Measurements from ENCODE around the gene CAMK2D.
"Not testable (repeated sequence)": the region's sequence is repeated elsewhere in the genome, so short reads cannot be mapped to it uniquely, and the experiment has no call there.

CAMK2D gene

GRCh38 chr4:113761620-113762185 is at the start of gene CAMK2D:
Gene CAMK2D (minus strand): TSS chr4:113761738. CDS start chr4:113761068, 670 bp downstream.
- peak; percentile 90 for DNase-seq (ENCODE audit: low read depth)

- peak; percentile 69 for DNase-seq (ENCODE audit: low read depth)
Measured at GRCh38 chr4:113810906-113811305, 49.4 kb upstream of the CAMK2D start.

DNA sequence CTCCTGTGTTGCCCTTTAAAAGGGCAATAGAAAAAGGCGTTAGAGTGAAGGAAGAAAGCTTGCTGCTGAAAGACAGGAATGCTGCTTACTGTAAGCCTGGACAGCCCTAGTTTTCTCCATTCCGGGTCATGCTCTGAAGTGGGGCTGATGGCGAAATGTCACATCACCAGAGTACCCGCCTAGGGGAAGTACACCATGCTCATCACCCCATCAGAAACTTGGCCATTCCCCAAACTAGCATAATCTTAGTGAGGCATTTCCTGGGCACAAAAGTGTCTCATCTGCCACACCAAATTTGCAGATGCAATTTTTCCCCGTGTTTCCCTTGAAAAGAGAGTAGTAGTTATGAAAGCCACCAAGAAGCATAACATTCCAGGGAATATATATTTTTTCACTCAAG is 47.8 kb upstream of the CAMK2D start:
- DNase-seq (ENCODE audit: low read depth): no peak

DNA sequence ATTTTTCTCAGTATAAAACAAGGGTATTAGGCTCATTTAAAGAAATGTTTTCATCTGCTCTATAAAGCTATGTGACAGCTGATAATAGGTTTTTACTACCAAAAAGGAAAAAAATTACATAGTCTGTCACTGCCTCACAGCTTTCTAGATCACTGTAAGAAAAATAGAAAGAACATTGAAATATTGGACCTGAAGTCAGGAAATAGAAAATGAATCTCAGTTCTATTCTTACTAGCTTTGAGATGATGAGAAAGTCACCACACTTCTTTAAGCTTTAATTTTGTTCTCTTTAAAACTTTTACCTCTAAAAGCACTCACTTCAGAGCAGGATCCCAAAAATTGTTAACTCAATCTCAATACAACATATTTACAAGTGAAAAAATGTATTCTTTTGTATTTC is 45.3 kb upstream of the CAMK2D start:
- DNase-seq (ENCODE audit: low read depth): no peak

DNA sequence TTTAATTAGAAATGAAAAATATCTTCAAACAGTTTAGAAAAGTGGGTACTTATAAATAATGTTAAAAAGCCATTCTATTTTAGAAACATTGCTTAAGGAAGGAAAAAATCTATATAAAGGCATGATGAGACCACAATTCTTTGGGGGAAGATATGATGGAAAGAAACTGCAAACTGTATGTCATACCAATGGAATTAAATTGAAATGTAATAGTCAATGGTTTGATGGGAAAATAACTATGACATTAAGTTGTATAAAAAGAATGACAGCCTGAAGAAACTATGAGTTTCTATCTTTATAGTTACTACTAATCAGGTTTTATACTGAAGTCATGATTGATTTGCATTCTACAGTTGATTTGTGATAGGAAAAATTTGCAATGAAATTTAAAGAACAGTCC is 40.3 kb upstream of the CAMK2D start:
- DNase-seq (ENCODE audit: low read depth): no peak

DNA sequence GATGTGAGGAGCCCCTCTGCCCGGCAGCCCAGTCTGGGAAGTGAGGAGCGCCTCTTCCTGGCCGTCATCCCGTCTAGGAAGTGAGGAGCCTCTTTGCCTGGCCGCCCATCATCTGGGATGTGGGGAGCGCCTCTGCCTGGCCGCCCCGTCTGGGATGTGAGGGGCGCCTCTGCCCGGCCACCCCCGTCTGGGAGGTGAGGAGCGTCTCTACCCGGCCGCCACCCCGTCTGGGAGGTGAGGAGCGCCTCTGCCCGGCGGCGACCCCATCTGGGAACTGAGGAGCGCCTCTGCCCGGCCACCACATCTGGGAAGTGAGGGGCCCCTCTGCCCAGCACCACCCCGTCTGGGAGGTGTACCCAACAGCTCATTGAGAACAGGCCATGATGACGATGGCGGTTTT is 34.8 kb upstream of the CAMK2D start:
- DNase-seq (ENCODE audit: low read depth): not testable (repeated sequence)

DNA sequence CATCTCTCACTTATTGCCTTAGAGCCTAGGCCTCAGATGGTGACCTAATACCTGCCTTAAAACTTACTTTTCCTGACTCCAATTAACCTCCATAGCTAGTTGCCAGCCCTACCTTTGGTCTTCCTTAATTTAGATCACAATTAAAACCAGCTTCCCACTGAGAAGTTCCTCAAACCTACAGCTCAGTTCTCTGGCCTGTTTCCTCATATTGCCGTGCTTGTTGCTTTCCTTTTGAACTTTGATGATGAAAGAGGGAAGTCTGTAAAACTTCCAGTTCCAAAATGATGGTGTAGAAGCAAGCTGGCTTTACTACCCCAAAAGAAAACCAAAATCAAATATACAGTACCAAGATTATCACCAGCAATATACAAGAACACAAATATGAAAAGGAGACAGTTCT is 28.9 kb upstream of the CAMK2D start:
- no peak for DNase-seq (ENCODE audit: low read depth)

DNA sequence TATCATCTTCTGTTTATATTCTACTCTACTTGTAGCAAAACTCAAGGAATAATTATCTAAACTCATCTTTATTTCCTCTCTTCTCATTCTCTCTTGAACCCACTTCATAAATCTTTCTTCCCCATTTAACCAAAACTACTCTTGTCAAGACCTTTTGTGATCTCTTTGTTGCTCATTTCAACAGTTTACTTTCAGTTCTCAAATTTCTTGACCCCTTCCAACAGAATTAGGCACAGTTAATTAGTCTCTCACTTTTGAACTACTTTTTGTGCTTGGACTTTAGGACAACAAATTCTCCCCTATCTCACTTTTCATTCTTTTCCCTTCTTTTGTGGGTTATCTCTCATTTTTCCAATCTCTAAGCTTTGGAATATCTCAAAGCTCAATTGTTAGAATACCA is 27.4 kb upstream of the CAMK2D start:
- DNase-seq (ENCODE audit: low read depth): no peak

GRCh38 chr4:113785781-113786180 is 24.2 kb upstream of the CAMK2D start:
- no peak for DNase-seq (ENCODE audit: low read depth)

- DNase-seq (ENCODE audit: low read depth): peak; percentile 93
Measured at GRCh38 chr4:113784497-113785250, 23.1 kb upstream of the CAMK2D start.

DNA sequence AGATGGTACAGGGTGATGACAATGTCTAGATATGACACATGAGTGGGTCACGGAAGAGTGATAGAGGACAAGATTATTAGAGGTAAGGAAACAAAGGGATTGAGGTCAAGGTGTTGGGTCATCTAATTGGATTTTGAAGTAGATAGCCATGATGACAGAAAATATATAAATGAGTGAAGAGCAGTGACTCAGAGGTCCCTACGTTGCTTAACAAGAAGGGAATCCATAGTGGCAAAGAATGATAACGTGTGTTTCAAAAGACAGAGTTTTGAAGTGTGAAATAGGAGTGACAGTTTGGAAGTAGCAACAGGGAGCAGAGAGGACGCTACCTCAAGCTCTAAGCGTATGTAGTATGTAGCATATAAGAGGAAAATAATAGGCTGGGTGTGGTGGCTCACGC is 22.2 kb upstream of the CAMK2D start:
- peak; percentile 2 for DNase-seq (ENCODE audit: low read depth)

DNA sequence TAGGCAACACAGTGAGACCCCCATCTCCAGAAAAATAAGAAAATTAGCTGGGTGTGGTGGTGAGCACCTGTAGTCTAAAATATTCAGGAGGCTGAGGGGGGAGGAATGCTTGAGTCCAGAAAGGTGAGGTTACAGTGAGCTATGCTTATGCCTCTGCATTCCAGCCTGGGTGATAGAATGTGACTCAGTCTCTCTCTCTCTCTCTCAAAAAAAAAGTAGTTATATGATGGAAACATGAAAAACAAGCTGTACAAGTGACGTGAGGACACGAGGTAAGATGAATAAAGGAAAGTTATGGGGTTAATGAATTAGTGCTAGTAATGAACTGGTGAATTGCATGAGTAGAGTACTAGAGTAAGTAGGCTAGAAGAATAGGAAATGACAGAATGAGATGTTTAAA is 21.8 kb upstream of the CAMK2D start:
- DNase-seq (ENCODE audit: low read depth): no peak

GRCh38 chr4:113781439-113782040 is 20.0 kb upstream of the CAMK2D start:
- peak; percentile 35 for DNase-seq (ENCODE audit: low read depth)

DNA sequence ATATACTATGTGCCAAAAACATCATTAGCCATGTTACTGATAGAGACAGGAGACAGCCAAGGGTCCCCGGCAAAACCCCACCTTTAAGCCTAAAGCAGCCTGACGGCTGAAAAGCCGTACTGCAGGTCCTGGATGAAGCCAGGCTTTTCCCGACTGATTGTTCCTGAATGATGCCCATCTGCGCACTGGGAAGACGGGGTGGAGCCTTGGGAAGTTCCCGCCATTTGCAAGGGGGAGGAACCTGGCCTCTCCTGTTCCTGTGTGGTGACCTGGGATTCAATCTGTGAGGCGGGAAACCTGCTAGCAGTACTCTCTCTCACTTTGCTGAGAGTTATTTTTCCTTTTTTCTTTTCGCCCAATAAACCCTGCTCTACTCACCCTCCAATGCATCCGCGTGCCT is 15.1 kb upstream of the CAMK2D start:
- no peak for DNase-seq (ENCODE audit: low read depth)

GRCh38 chr4:113776016-113776415 is 14.5 kb upstream of the CAMK2D start:
- DNase-seq (ENCODE audit: low read depth): no peak

DNA sequence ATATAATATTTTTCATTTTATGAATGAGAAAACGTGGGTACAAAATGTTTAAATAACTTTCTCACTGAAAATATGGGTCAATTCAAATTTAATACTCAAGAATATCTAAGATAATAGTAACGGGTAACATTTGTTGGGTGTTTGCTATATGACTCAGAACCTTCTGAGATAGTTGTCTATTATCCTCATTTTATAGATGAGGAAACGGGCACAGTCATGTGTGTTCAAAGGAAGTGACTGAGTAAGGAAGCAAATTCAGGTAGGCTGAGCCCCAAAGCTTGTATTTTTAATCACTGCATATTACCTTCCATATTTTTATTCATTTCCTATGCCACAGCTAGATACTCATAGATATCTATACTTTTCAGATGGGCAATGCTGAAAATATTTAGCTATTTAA is 12.2 kb upstream of the CAMK2D start:
- no peak for DNase-seq (ENCODE audit: low read depth)

DNA sequence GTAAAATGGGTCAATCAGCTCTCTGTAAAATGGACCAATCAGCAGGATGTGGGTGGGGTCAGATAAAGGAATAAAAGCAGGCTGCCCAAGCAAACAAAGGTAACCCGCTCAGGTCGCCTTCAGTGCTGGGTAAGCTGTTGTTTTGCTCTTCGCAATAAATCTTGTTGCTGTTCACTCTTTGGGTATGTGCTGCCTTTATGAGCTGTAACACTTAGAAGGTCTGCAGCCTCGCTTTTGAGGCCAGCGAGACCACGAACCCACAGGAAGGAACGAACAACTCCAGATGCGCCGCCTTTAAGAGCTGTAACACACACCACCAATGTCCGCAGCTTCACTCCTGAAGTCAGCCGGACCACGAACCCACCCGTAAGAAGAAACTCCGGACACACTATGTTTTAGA is 11.5 kb upstream of the CAMK2D start:
- no peak for DNase-seq (ENCODE audit: low read depth)

- DNase-seq (ENCODE audit: low read depth): no peak
Measured at GRCh38 chr4:113772319-113772718, 10.8 kb upstream of the CAMK2D start.

DNA sequence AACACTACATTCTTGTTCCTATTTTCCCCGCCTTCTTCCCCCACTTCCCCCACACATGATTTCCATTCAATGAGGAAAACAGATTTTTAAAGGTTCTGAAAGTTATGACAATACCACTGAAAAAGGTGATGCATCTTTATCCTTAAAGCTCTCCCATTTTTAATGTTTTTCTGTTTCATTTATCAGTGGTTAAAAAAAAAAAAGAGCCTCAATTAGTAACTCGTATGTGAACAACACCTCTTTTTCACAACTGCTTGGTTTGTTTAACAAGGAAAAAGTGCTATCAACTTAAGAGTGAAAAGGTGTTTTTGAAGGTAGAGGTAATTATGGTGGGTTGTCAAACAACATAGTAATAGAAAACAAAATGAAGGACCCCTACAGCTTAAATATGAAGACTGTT is 8.2 kb upstream of the CAMK2D start:
- no peak for DNase-seq (ENCODE audit: low read depth)

GRCh38 chr4:113768952-113769351 is 7.4 kb upstream of the CAMK2D start:
- peak; percentile 3 for DNase-seq (ENCODE audit: low read depth)

GRCh38 chr4:113766882-113767281 is 5.3 kb upstream of the CAMK2D start:
- DNase-seq (ENCODE audit: low read depth): no peak

DNA sequence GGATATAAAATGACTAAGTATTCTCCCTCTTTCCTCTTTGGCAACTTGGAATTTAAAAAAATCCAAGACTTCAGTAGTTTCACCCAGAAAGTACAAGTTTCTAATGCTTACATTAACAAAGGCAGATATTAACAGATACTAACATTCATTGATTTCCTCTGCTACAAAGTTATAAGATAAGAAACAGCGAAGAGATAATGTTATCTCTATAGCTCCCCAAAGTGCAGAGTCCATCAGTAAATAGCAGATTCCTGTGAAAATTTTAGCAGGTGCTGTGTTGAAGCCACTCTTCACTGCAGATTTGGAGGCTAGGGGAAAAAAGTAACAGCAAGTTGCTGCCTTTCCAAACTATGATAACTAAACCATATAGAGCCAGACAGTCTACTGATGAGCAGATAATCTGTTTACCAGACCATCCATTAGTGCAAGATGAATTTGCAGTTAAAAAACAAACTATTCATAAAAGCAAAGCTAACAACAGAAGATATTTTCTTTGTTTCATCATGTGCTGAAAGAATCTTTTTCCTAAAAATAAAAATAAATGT is 3.3 kb upstream of the CAMK2D start:
- DNase-seq (ENCODE audit: low read depth): no peak

GRCh38 chr4:113763923-113764322 is 2.4 kb upstream of the CAMK2D start:
- not testable (repeated sequence) for DNase-seq (ENCODE audit: low read depth)

- DNase-seq (ENCODE audit: low read depth): no peak
Measured at GRCh38 chr4:113763029-113763285, 1.4 kb upstream of the CAMK2D start.
